Dendritic cell treated with granulocyte-macrophage colony-stimulating factor and Interleukin-4, amounts not matched to agents 40 ng/mL and 50 ng/mL, for 4 days (primary cell): Measurements from ENCODE around the gene TRMT61A.
A peak's percentile ranks its signal among the peaks of the same experiment; 100 is the strongest.

Experiments used
- H3K27ac Mint-ChIP-seq: one replicate; pipeline ENCODE4 v1.8.0; 2022; ENCODE audit warnings: mild to moderate bottlenecking, mixed read lengths
- H3K27me3 Mint-ChIP-seq: one replicate; pipeline ENCODE4 v1.8.0; 2022; ENCODE audit warnings: mild to moderate bottlenecking, mixed read lengths
- H3K36me3 Mint-ChIP-seq: one replicate; pipeline ENCODE4 v1.8.0; 2022; ENCODE audit warnings: low read depth, mixed read lengths
- H3K4me1 Mint-ChIP-seq: one replicate; pipeline ENCODE4 v1.8.0; 2022; ENCODE audit warnings: low read depth, mixed read lengths
- H3K4me3 Mint-ChIP-seq: one replicate; pipeline ENCODE4 v1.8.0; 2022; ENCODE audit warnings: mild to moderate bottlenecking, moderate library complexity, mixed read lengths
- H3K9me3 Mint-ChIP-seq: one replicate; pipeline ENCODE4 v1.8.0; 2022; ENCODE audit warnings: mixed read lengths
- intact Hi-C: fragments of 100-400 bp; cut with micrococcal nuclease; formaldehyde crosslinking; loops from one replicate; pipeline ENCODE4 v1.15.0; 2022

TRMT61A gene

DNA sequence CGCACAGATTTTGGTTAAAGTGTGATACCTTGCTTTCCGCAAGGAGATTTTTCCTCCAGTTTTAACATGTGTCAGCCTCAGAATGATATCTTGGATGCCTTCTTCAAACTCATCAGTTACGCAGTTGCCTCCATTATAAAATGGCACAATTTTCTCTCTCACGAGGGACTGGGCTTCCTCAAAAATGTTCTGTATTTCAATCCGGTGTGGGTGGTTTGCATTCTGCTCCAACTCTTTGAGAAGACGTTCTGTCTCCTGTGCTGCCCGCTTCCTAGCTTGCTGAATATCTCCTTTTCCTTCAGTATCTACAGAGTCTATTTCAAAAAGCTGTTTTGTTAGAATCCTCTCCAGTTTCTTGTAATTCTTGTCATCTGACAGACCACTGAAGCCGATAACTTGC, 31.7 kb downstream of the TRMT61A start:
- Mint-ChIP-seq H3K36me3 (peaks cover 64% of the 10 kb centered on the region), H3K27ac (peak overlapping the region; percentile 90), H3K9me3 (no peaks in the 10 kb centered on the region), H3K27me3 (no peaks in the 10 kb centered on the region), H3K4me3 (peak overlapping the region; percentile 94), H3K4me1 (peaks cover 44% of the 10 kb centered on the region)
- intact Hi-C loops = loop anchor here (5.0 kb wide), 2 partner anchors 33 to 157 kb away; partner anchors contain the start of genes TRMT61A, XRCC3 and ZFYVE21

DNA sequence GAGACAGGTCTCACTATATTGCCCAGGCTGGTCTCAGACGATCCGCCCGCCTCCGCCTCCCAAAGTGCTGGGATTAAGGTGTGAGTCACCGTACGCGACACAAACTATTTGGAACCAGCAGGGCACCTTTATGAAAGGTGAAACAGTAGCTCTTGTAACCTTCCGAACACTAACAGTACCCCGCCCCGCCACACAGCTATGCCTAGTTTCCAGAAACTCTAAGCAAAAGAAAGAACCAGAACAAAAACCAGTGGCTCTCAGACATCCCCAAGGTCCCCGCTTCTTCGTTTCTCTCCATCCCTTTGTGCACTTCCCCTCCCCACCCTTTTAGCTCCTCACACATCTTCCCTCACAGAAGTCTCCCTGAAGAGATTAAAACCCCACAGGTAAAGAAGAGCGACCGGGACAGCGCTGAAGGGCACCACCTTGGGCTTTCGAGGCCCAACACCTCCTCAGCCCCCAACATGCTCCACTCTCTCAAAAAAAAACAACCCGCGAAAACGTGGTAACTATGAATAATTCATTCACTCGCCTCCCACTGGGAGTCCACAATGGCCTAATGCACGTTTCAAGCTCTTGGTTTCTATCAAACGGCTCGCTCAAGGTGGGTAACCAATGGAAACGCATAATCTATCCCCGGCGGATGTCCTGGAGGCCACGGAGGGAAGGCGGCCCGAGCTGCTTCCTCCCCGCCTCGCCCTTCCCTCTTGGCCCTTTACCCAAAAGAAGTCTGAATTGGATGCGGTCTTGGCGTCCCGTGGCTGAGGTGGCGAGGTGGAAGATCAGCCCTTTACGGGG, 32.6 kb downstream of the TRMT61A start:
- Mint-ChIP-seq H3K36me3 (peaks cover 60% of the 10 kb centered on the region), H3K27ac (peak overlapping the region; percentile 90), H3K27me3 (no peaks in the 10 kb centered on the region), H3K4me3 (peak overlapping the region; percentile 94), H3K4me1 (peaks cover 44% of the 10 kb centered on the region), H3K9me3 (no peaks in the 10 kb centered on the region)
- intact Hi-C loops = loop anchor here (5.0 kb wide), 2 partner anchors 34 to 156 kb away; partner anchors contain the start of genes TRMT61A, XRCC3 and ZFYVE21

DNA sequence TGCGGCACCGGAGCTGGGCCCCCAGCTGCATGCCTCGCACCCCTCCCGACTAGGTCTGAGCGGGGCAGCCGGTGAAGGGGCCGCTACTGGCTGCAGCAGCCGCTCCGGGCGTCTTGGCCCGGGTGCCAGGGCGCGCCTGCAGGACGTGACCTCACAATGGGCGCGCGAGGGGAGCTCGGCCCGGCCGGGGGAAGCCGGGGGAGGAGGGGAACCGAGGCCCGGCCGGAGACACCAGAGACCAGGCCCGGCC, 33.1 kb downstream of the TRMT61A start:
- Mint-ChIP-seq H3K4me1 (peaks cover 44% of the 10 kb centered on the region), H3K36me3 (peaks cover 58% of the 10 kb centered on the region), H3K27me3 (no peaks in the 10 kb centered on the region), H3K27ac (peak overlapping the region; percentile 90), H3K4me3 (peak overlapping the region; percentile 94), H3K9me3 (no peaks in the 10 kb centered on the region)
- intact Hi-C loops = loop anchor here (5.0 kb wide), 2 partner anchors 35 to 155 kb away; partner anchors contain the start of genes TRMT61A, XRCC3 and ZFYVE21

DNA sequence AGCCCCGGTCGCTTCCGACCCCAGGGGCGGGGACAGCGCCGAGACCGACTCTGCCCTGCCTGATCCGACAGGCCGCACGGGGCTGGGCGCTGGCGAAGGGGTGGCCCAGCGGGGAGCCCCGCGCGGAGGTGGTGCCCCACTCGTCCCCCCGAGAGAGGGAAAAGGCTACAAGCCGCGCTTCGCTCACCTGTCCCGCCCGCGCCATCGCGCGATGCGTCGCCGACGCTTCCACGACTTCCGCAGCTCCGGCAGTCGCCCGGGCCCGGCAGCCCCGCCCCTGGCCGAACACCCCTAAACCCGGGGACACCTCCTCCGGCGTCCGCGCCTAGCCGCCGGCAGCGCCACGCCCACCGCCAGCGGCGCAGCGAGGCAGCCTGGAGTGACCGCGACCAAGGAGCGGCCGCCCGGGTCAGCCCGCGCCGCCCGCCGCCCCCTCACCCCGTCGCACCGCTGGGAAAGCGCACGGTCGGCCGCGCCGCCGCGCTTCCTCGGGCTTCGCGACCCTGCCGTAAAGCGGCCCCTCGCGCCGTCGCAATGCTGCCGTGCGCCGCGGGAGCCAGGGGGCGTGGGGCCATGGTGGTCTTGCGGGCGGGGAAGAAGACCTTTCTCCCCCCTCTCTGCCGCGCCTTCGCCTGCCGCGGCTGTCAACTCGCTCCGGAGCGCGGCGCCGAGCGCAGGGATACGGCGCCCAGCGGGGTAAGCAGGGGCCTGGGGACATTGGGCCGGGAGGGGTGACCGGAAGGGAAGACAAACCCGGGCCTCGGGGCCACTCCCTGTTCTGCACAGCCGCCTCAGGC, 33.6 kb downstream of the TRMT61A start, which contains the start of the genes BAG5 and COA8:
Gene BAG5, minus strand, starts transcription at position 229 of the 797 bp plus-strand sequence. CDS start 1,493 bp downstream, outside the sequence.
Gene COA8, plus strand, starts transcription at position 532 of the 797 bp plus-strand sequence. Its CDS starts 42 bp downstream, at position 574.
- peaks cover 53% of the 10 kb centered on the region for H3K36me3 Mint-ChIP-seq
- H3K27ac Mint-ChIP-seq = peak within 1 kb of the TSS; percentile 90
- peak within 1 kb of the TSS; percentile 94 for H3K4me3 Mint-ChIP-seq
- no peaks in the 10 kb centered on the region for H3K27me3 Mint-ChIP-seq
- intact Hi-C loops = loop anchor here (5.0 kb wide), 2 partner anchors 35 to 155 kb away; partner anchors contain the start of genes TRMT61A, XRCC3 and ZFYVE21
- peaks cover 46% of the 10 kb centered on the region for H3K4me1 Mint-ChIP-seq
- H3K9me3 Mint-ChIP-seq = no peaks in the 10 kb centered on the region

GRCh38 chr14:103563226-103563620, 34.2 kb downstream of the TRMT61A start:
- H3K27ac Mint-ChIP-seq = peak overlapping the region; percentile 90
- no peaks in the 10 kb centered on the region for H3K27me3 Mint-ChIP-seq
- intact Hi-C loops = loop anchor here (5.0 kb wide), 2 partner anchors 36 to 154 kb away; partner anchors contain the start of genes TRMT61A, XRCC3 and ZFYVE21
- peaks cover 47% of the 10 kb centered on the region for H3K36me3 Mint-ChIP-seq
- H3K4me3 Mint-ChIP-seq = peak overlapping the region; percentile 94
- H3K9me3 Mint-ChIP-seq = no peaks in the 10 kb centered on the region
- peaks cover 52% of the 10 kb centered on the region for H3K4me1 Mint-ChIP-seq

DNA sequence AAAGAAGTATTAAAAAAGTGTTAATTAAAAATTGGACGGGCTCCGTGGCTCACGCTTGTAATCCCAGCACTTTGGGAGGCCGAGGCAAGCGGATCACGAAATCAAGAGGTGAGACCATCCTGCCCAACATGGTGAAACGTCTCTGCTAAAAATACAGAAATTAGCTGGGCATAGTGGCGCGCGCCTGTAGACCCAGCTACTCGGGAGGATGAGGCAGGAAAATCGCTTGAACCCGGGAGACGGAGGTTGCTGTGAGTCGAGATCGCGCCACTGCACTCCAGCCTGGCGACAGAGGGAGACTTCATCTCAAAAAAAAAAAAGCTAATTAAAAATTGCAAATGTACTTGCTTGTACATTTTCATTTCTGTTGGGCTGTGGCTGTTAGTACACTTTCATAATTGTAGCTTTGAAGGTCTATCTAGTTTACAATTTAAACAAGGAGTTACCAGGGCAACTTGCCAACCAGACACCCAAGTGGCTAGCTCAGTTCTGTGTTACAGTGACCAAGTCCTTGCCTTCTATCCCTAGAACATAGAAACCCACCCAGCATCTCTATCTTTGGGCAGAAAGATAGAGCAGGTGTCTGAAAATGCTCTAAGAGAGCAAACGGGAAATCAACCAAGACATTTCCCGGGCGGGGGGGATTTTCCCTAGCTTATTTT, 35.0 kb downstream of the TRMT61A start:
- H3K9me3 Mint-ChIP-seq = no peaks in the 10 kb centered on the region
- H3K27ac Mint-ChIP-seq = peak overlapping the region; percentile 90
- no peak overlapping the region for H3K4me3 Mint-ChIP-seq
- H3K4me1 Mint-ChIP-seq = peaks cover 54% of the 10 kb centered on the region
- intact Hi-C loops = loop anchor here (5.0 kb wide), 2 partner anchors 37 to 153 kb away; partner anchors contain the start of genes TRMT61A, XRCC3 and ZFYVE21
- H3K27me3 Mint-ChIP-seq = no peaks in the 10 kb centered on the region
- peaks cover 39% of the 10 kb centered on the region for H3K36me3 Mint-ChIP-seq

DNA sequence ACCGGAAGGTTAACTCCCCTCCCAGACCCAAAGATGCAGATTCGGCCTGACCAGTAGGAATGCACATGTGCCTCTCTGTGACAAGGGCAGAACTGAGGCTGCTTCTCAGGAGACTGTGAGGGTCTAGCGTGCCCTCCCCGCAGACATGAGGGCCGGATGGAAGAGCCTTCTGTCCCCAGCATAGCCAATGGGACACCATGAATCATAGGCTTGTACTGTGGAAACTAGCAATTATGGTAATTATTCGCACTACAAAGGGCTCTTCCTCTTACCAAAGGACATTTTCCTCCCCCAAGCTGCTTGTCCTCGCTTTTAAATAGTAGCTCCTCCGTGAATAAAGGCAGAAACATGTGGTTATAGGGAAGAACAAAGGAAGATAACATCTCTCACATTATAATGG, 40.0 kb downstream of the TRMT61A start:
- intact Hi-C loops = no loop called here
- no peak overlapping the region for H3K27ac Mint-ChIP-seq
- peaks cover 24% of the 10 kb centered on the region for H3K4me1 Mint-ChIP-seq
- H3K4me3 Mint-ChIP-seq = no peak overlapping the region
- H3K36me3 Mint-ChIP-seq = peaks cover 13% of the 10 kb centered on the region
- no peaks in the 10 kb centered on the region for H3K27me3 Mint-ChIP-seq
- H3K9me3 Mint-ChIP-seq = no peaks in the 10 kb centered on the region

DNA sequence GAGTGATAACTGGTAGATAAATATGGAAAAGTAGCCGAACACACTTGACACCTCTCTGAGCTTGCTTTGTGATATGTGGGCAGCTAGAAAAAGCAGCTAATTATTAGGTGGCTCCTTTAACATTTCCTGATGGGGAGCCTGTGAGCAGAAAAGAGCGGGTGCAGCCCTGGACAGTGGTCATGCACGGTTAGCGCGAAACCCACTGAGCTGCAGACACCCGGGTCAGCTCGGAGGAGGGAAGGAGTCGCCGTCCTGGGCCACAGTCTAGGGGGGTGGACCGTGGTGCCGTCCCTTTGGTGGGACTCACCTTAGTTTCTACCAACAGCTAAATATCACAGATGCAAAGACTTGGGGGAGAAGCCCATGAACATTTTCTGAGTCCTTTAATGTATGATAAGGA, 40.4 kb downstream of the TRMT61A start:
- no peak overlapping the region for H3K27ac Mint-ChIP-seq
- H3K27me3 Mint-ChIP-seq = no peaks in the 10 kb centered on the region
- H3K4me1 Mint-ChIP-seq = peaks cover 22% of the 10 kb centered on the region
- no peaks in the 10 kb centered on the region for H3K9me3 Mint-ChIP-seq
- intact Hi-C loops = no loop called here
- H3K4me3 Mint-ChIP-seq = no peak overlapping the region
- peaks cover 17% of the 10 kb centered on the region for H3K36me3 Mint-ChIP-seq

DNA sequence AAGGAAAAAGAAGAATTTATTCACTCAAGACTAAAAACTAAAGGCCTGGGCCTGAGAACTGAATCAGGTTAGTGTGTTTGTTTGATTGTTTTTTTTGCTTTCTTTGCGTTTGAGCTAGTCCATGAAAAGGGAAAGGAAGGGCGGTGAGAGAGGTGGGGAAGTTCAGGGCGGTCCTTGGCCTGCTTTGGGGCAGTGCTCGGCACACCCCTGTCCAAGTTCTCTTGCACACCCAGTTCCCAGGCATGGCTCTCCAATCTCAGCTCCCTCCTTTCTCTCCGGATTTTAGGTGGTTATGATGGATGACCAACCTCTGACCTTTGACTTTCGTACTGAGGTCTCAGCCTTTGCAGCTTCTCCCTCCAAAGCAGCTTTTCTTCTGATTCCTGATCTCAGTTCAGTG, 45.1 kb downstream of the TRMT61A start:
- Mint-ChIP-seq H3K27me3 (no peaks in the 10 kb centered on the region), H3K36me3 (peaks cover 64% of the 10 kb centered on the region), H3K4me3 (no peak overlapping the region), H3K4me1 (peaks cover 7% of the 10 kb centered on the region), H3K27ac (no peak overlapping the region), H3K9me3 (no peaks in the 10 kb centered on the region)
- intact Hi-C loops = no loop called here

- intact Hi-C loops = no loop called here
- Mint-ChIP-seq H3K27me3 (no peaks in the 10 kb centered on the region), H3K4me1 (peaks cover 7% of the 10 kb centered on the region), H3K4me3 (no peak overlapping the region), H3K9me3 (no peaks in the 10 kb centered on the region), H3K36me3 (peaks cover 64% of the 10 kb centered on the region), H3K27ac (no peak overlapping the region)
Measured at GRCh38 chr14:103574707-103575285, 45.8 kb downstream of the TRMT61A start.

DNA sequence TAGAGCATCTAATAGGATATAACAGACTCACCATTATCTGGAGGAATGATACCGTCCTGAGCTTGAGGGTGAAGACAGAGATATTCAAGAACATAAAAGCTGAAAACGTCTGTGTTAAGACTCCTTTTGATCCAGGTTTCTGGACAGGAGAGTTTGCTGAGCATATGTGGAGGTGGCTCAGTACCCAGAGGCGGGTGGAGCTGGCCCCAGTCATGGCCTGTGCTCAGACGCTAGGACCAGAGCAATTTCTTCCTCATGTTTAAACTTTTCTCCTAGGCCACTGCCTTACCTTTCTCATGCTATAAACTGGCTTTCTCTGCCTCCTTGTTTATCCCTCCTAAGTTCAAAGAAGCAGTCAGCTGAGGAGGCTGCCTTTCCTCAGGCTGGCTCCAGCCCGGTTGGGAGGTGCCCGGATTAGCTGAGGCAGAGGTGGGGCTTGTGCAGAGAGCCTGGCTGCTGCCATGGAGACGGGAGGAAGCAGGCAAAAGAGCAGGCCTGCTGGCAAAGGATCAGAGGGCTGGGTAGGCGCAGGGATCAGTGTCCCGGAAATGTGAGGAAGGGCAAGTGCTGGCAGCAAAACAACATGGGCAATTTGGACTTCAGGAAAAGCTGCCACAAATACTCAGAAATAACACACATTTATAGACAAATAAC, 47.5 kb downstream of the TRMT61A start:
- Mint-ChIP-seq H3K4me1 (no peaks in the 10 kb centered on the region), H3K36me3 (peaks cover 77% of the 10 kb centered on the region), H3K9me3 (no peaks in the 10 kb centered on the region), H3K27me3 (no peaks in the 10 kb centered on the region), H3K27ac (peak overlapping the region; percentile 18), H3K4me3 (no peak overlapping the region)
- intact Hi-C loops = no loop called here

GRCh38 chr14:103578401-103579075, 49.5 kb downstream of the TRMT61A start:
- intact Hi-C loops = no loop called here
- H3K4me3 Mint-ChIP-seq = no peak overlapping the region
- H3K4me1 Mint-ChIP-seq = no peaks in the 10 kb centered on the region

More at GRCh38 chr14:103578401-103579075, 49.5 kb downstream of the TRMT61A start:
- H3K36me3 Mint-ChIP-seq = peaks cover 87% of the 10 kb centered on the region
- no peaks in the 10 kb centered on the region for H3K9me3 Mint-ChIP-seq
- no peak overlapping the region for H3K27ac Mint-ChIP-seq
- H3K27me3 Mint-ChIP-seq = no peaks in the 10 kb centered on the region
